ENCODE data around the gene FAM43A.
A peak's percentile ranks its signal among the peaks of the same experiment; 100 is the strongest.

FAM43A gene

DNA sequence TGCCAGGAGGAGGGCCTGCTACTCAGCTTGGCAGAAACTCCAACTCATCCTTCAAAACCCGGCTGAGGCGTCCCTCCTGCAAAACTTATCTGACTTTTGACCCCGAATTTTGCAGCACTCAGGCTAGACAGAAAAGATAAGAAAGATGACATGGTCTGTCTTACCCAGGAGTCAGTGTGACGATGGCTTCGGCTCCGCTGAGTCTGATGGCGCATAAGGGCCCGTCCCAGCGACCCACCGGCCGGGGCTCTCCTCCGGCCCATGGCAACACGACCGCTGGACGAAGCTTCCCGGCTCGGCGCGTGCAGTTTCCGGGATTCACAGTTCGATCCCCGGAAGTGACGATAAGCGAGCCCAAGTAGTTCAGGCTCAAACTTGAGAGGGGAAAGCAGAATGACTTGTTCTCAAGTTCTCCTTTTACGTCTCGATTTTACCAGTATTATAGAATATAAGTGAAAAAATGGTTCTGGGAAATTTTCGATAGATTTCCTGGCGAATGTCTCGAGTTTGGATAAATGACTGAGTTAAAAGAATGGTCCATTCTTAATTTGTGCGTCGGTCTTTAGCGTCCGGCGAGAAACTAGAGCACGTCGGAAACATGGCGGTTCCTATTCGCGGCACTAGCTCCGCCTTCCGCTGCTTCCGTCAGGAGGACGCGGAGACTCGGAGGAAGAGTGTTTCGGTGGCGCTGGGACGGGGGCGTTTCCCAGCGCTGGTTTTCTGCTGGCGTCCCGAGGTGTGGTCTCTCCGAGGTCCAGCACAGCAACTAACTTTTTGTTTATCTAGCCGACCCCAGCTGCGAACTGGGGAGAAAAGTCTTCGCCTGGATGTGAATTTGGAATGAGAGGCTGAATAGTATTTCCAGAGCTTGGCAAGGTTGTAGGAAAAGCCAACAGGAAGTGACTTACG is 13.5 kb upstream of the FAM43A start, which contains the start of gene LSG1:
TSS of gene LSG1 (minus strand) at position 292 of the 909 bp plus-strand sequence. CDS start at position 263, 29 bp downstream.
- peak; percentile 86 for DNase-seq (ENCODE audit: extremely low read depth, insufficient read length)
- H3K4me3 ChIP-seq (replicated peaks; ENCODE audit: low read depth, low read length), result peak within 1 kb of the TSS; percentile 99
- H3K36me3 ChIP-seq (ENCODE audit: control insufficient read depth, insufficient read depth, low read length), result peaks cover 3% of the 10 kb centered on the region
- TF ChIP-seq, protein P1, sequence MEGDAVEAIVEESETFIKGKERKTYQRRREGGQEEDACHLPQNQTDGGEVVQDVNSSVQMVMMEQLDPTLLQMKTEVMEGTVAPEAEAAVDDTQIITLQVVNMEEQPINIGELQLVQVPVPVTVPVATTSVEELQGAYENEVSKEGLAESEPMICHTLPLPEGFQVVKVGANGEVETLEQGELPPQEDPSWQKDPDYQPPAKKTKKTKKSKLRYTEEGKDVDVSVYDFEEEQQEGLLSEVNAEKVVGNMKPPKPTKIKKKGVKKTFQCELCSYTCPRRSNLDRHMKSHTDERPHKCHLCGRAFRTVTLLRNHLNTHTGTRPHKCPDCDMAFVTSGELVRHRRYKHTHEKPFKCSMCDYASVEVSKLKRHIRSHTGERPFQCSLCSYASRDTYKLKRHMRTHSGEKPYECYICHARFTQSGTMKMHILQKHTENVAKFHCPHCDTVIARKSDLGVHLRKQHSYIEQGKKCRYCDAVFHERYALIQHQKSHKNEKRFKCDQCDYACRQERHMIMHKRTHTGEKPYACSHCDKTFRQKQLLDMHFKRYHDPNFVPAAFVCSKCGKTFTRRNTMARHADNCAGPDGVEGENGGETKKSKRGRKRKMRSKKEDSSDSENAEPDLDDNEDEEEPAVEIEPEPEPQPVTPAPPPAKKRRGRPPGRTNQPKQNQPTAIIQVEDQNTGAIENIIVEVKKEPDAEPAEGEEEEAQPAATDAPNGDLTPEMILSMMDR (IDR thresholded peaks at IDR 0.05; ENCODE audit: insufficient read depth, low read length, poor library complexity, severe bottlenecking), result no peak
- H3K27me3 ChIP-seq (replicated peaks; ENCODE audit: control insufficient read depth, insufficient read depth, low read length), result no peaks in the 10 kb centered on the region

DNA sequence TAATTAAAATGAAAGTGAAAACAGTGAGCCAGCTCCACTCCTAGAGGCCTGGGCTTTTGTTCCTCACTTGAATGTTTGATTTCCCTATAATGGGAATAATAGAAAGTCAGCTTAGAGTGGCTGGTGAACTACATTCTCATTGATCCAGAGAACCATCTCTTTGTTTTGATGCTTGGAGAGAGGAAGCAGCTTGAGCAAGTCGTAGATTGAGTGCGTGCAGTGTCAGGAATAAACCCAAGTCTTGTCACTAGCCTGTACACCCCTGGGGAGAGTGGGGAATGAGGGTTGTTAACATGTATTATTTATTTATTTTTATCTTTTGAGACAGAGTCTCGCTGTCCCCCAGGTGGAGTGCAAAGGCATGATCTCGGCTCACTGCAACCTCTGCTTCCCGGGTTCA is 12.8 kb upstream of the FAM43A start:
- TF ChIP-seq, protein P1 (IDR thresholded peaks at IDR 0.05; ENCODE audit: insufficient read depth, low read length, poor library complexity, severe bottlenecking), result no peak
- H3K27me3 ChIP-seq (replicated peaks; ENCODE audit: control insufficient read depth, insufficient read depth, low read length), result no peaks in the 10 kb centered on the region
- peak overlapping the region; percentile 99 for H3K4me3 ChIP-seq (replicated peaks; ENCODE audit: low read depth, low read length)
- H3K36me3 ChIP-seq (ENCODE audit: control insufficient read depth, insufficient read depth, low read length), result peaks cover 1% of the 10 kb centered on the region; the same call in 1 of the 2 replicates
- no peak for DNase-seq (ENCODE audit: extremely low read depth, insufficient read length)

DNA sequence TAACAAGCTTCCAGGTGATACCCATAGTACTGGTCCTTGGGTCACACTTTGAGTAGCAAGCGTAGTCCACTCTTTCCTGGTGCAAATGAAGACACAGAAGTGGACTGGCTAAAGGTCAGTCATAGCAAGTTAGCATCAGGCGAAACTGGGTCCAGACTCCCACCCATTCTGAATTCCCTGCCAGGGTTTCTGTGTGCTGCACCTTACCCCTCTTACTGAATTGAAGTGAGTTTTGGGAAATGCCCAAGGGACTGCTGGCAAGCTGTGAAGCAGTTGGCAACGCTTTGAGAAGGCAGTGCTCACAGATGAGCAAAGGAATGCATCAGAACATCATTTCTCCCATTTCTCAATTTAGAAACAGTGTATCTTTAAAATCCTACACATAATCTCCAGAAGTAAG is 11.9 kb upstream of the FAM43A start:
- TF ChIP-seq, protein P1 (IDR thresholded peaks at IDR 0.05; ENCODE audit: insufficient read depth, low read length, poor library complexity, severe bottlenecking), result no peak
- H3K27me3 ChIP-seq (replicated peaks; ENCODE audit: control insufficient read depth, insufficient read depth, low read length), result no peaks in the 10 kb centered on the region
- H3K36me3 ChIP-seq (ENCODE audit: control insufficient read depth, insufficient read depth, low read length), result peaks cover 1% of the 10 kb centered on the region; the same call in 1 of the 2 replicates
- H3K4me3 ChIP-seq (replicated peaks; ENCODE audit: low read depth, low read length), result no peak overlapping the region
- no peak for DNase-seq (ENCODE audit: extremely low read depth, insufficient read length)

DNA sequence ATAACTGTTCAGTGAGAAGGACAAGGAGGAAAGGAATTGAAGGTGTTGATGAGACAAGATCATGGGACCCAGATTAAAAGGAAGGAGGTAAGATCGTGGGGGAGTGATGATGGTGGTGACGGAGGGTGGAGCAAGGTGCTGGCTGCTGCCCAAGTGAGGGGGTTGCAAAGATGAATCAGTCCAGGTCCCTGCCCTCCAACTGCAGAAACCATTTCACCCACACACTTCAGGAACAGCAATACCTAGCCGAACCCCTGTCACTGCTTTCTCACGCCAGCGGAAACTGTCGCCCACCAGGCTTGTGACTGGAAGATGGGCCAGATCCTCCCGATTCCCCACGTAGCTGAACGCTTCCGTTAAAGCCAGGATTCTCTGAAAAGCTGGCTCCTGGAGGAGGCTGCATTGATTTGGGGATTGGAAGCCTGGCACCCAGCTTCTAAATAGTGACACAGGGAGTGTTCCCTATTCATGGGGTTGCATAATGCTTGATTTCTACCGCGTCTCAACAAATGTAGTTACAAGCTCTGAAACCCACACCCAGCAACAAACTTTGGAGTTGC is 10.5 kb upstream of the FAM43A start:
- H3K27me3 ChIP-seq (replicated peaks; ENCODE audit: control insufficient read depth, insufficient read depth, low read length), result no peaks in the 10 kb centered on the region
- TF ChIP-seq, protein P1 (IDR thresholded peaks at IDR 0.05; ENCODE audit: insufficient read depth, low read length, poor library complexity, severe bottlenecking), result no peak
- no peak for DNase-seq (ENCODE audit: extremely low read depth, insufficient read length)

DNA sequence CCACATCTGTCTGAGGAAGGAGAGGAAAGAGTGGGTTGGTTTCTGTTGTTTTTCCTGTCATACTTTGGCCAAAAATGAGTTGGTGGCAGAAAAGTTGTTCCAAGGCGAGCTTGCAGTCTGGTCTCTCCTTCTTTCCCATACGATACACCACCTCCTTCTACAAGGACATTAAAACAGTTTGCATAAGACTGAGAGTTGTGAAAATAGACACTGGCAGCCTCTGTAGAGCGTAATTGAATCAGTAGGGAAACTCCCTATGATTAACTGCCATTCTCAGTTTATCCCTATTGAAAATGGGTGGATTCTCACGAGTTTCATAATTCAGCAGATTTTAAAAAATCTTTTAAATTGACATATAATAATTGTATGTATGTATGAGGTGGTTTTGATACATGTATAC is 10.0 kb upstream of the FAM43A start:
- no peak for DNase-seq (ENCODE audit: extremely low read depth, insufficient read length)
- H3K4me3 ChIP-seq (replicated peaks; ENCODE audit: low read depth, low read length), result no peak overlapping the region; the same call in 1 of the 2 replicates
- H3K27me3 ChIP-seq (replicated peaks; ENCODE audit: control insufficient read depth, insufficient read depth, low read length), result no peaks in the 10 kb centered on the region
- no peaks in the 10 kb centered on the region for H3K36me3 ChIP-seq (ENCODE audit: control insufficient read depth, insufficient read depth, low read length)
- TF ChIP-seq, protein P1 (IDR thresholded peaks at IDR 0.05; ENCODE audit: insufficient read depth, low read length, poor library complexity, severe bottlenecking), result no peak

More for the DNA sequence above, 10.5 kb upstream of the FAM43A start:
- Histone ChIP-seq H3K4me3 (replicated peaks; ENCODE audit: low read depth, low read length) (no peak overlapping the region; the same call in 1 of the 2 replicates), H3K36me3 (ENCODE audit: control insufficient read depth, insufficient read depth, low read length) (no peaks in the 10 kb centered on the region)

Measured in GM06990 (cell line).